T47D (cell line): ENCODE data around the gene TYR.
A peak's percentile ranks its signal among the peaks of the same experiment; 100 is the strongest.
"Not testable (repeated sequence)": the region's sequence is repeated elsewhere in the genome, so short reads cannot be mapped to it uniquely, and the experiment has no call there.

Experiments used
- DNase-seq, 2 experiments: peaks; one replicate each; pipeline versions ENCODE4 v3.0.0 to v3.0.0-alpha.2; 2011 to 2012; ENCODE audit warnings: low read depth in 1 of 2, low spot score in 1 of 2
- JUND ChIP-seq: IDR thresholded peaks from 2 replicates; pipeline ENCODE4 v1.6.1; 2012; ENCODE audit warnings: low read depth
- in situ Hi-C: cut with HindIII; loops from 2 replicates; pipeline ENCODE4 v1.10.0; 2016; ENCODE audit warnings: low sequenced_read_pairs, low pct_unique_long_range_greater_than_20kb

Gene TYR

GRCh38 chr11:89203814-89204213, 26.1 kb downstream of the TYR start:
- no peak for TF ChIP-seq JUND
- peak in 1 of 2 experiments; percentile 9 for DNase-seq
- in situ Hi-C loops = no loop called here

- DNase-seq = no peak
- TF ChIP-seq JUND = no peak
- in situ Hi-C loops = no loop called here
These were observed 27.7 kb downstream of the TYR start for GRCh38 chr11:89205378-89205777.

GRCh38 chr11:89220684-89221339, 43.1 kb downstream of the TYR start:
- no peak for DNase-seq
- no peak for TF ChIP-seq JUND
- in situ Hi-C loops = no loop called here

GRCh38 chr11:89235083-89235482, 57.4 kb downstream of the TYR start:
- in situ Hi-C loops = no loop called here
- DNase-seq = no peak
- no peak for TF ChIP-seq JUND

GRCh38 chr11:89235976-89236375, 58.3 kb downstream of the TYR start:
- no peak for DNase-seq
- in situ Hi-C loops = no loop called here
- TF ChIP-seq JUND = no peak

- in situ Hi-C loops, DNase-seq: not testable (repeated sequence)
These were observed 69.3 kb downstream of the TYR start for GRCh38 chr11:89247007-89247406.

GRCh38 chr11:89249196-89249595, 71.5 kb downstream of the TYR start:
- in situ Hi-C loops = no loop called here
- no peak for TF ChIP-seq JUND
- no peak for DNase-seq

GRCh38 chr11:89261483-89261882, 83.8 kb downstream of the TYR start:
- DNase-seq, in situ Hi-C loops: not testable (repeated sequence)

GRCh38 chr11:89267660-89268302, 90.1 kb downstream of the TYR start:
- no peak for DNase-seq
- in situ Hi-C loops = no loop called here

GRCh38 chr11:89272540-89273088, 94.9 kb downstream of the TYR start:
- DNase-seq, in situ Hi-C loops: not testable (repeated sequence)

More at GRCh38 chr11:89267660-89268302, 90.1 kb downstream of the TYR start:
- TF ChIP-seq JUND = no peak

- in situ Hi-C loops, DNase-seq: not testable (repeated sequence)
These were observed 95.5 kb downstream of the TYR start for GRCh38 chr11:89273220-89273619.

GRCh38 chr11:89275966-89276365, 98.3 kb downstream of the TYR start:
- in situ Hi-C loops = no loop called here
- no peak for DNase-seq
- no peak for TF ChIP-seq JUND

GRCh38 chr11:89279176-89279575, 101.5 kb downstream of the TYR start:
- no peak for DNase-seq
- in situ Hi-C loops = no loop called here
- no peak for TF ChIP-seq JUND

GRCh38 chr11:89281032-89281677, 103.5 kb downstream of the TYR start:
- DNase-seq, in situ Hi-C loops: not testable (repeated sequence)

GRCh38 chr11:89286601-89287000, 108.9 kb downstream of the TYR start:
- in situ Hi-C loops, DNase-seq: not testable (repeated sequence)

- DNase-seq, in situ Hi-C loops: not testable (repeated sequence)
These were observed 110.3 kb downstream of the TYR start for GRCh38 chr11:89288004-89288403.
